ENCODE results near the gene NMT1.

NMT1 gene

GRCh38 chr17:45114117-45114932, 53.2 kb downstream of the NMT1 start:
- TF ChIP-seq ZNF26 (tag by site-specific recombination; IDR thresholded peaks at IDR 0.05) (no peak), ZNF202 (tag by site-specific recombination; IDR thresholded peaks at IDR 0.05; ENCODE audit: borderline replicate concordance) (no peak), ZNF670 (tag by site-specific recombination; IDR thresholded peaks at IDR 0.05; ENCODE audit: low read depth) (no peak), OVOL3 (tag by site-specific recombination; IDR thresholded peaks at IDR 0.05) (no peak), YY2 (tag by site-specific recombination; IDR thresholded peaks at IDR 0.05) (no peak), ZIC2 (tag by site-specific recombination; IDR thresholded peaks at IDR 0.05) (peak; percentile 19; the same call in 1 of the 2 replicates), ZNF423 (tag by site-specific recombination; IDR thresholded peaks at IDR 0.05) (no peak), SCRT2 (tag by site-specific recombination; IDR thresholded peaks at IDR 0.05) (peak; percentile 47; the same call in 1 of the 2 replicates)
- H3K4me1 ChIP-seq (ENCODE audit: control insufficient read depth, insufficient read depth, low read length): no peaks in the 10 kb centered on the region
- ChIA-PET CTCF (interaction anchor here (0.6 to 1.2 kb wide), 4 partner anchors 11 to 194 kb away, joined by 3 to 7 read pairs (median 4); no protein-coding TSS in a partner anchor), POLR2A (no interaction called here)
- H3K9me3 ChIP-seq (ENCODE audit: control insufficient read depth, insufficient read depth, low read depth, low read length): no peaks in the 10 kb centered on the region
- H3K36me3 ChIP-seq (ENCODE audit: control insufficient read depth in 2 of 2, insufficient read depth in 1 of 2, low read length in 2 of 2): peaks cover 0 to 54% of the 10 kb centered on the region in 2 experiments; a peak in 1 of 3 replicates
- no peak overlapping the region for H3K4me3 ChIP-seq (ENCODE audit: low read depth, low read length)
- no peak overlapping the region for H3K27ac ChIP-seq (ENCODE audit: extremely low read depth, low read depth, low read length)

- ChIA-PET CTCF (interaction anchor here (0.6 to 1.2 kb wide), 7 partner anchors 9 to 37 kb away, joined by 3 to 7 read pairs (median 4); partner anchors contain the start of gene ACBD4), POLR2A (interaction anchor here (0.6 kb wide), 1 partner anchor 25 kb away, joined by 3 read pairs; no protein-coding TSS in a partner anchor)
- TF ChIP-seq ZNF175 (tag by site-specific recombination; IDR thresholded peaks at IDR 0.05): no peak
- no peak for TF ChIP-seq ZNF623 (tag by site-specific recombination; IDR thresholded peaks at IDR 0.05)
- peak; percentile 54; the same call in 1 of the 2 replicates for TF ChIP-seq EGR2 (tag by site-specific recombination; IDR thresholded peaks at IDR 0.05; ENCODE audit: low read depth)
- no peak for TF ChIP-seq ELK4 (IDR thresholded peaks at IDR 0.05; ENCODE audit: borderline replicate concordance, low read depth, low read length)
- TF ChIP-seq ZNF146 (tag by site-specific recombination; IDR thresholded peaks at IDR 0.05): no peak
- no peak for TF ChIP-seq ZFP37 (tag by site-specific recombination; IDR thresholded peaks at IDR 0.05)
- no peak for TF ChIP-seq ZNF37A (tag by site-specific recombination; IDR thresholded peaks at IDR 0.05)
- TF ChIP-seq BCL11B (tag by site-specific recombination; IDR thresholded peaks at IDR 0.05; ENCODE audit: low read depth): no peak
- no peak for TF ChIP-seq ZNF214 (tag by site-specific recombination; IDR thresholded peaks at IDR 0.05; ENCODE audit: borderline replicate concordance)
- peak; percentile 34; the same call in 1 of the 2 replicates for TF ChIP-seq ZFHX2 (tag by site-specific recombination; conservative IDR thresholded peaks at IDR 0.05)
- no peak for TF ChIP-seq ZFP41 (tag by site-specific recombination; IDR thresholded peaks at IDR 0.05; ENCODE audit: borderline replicate concordance)
- peak; percentile 74 for TF ChIP-seq ZNF513 (tag by site-specific recombination; IDR thresholded peaks at IDR 0.05)
- TF ChIP-seq ZNF560 (tag by site-specific recombination; IDR thresholded peaks at IDR 0.05; ENCODE audit: borderline replicate concordance): no peak
- no peak for TF ChIP-seq ZNF701 (tag by site-specific recombination; IDR thresholded peaks at IDR 0.05)
- no peak for TF ChIP-seq ZSCAN16 (tag by site-specific recombination; IDR thresholded peaks at IDR 0.05)
- no peak for TF ChIP-seq ZNF280D (tag by site-specific recombination; IDR thresholded peaks at IDR 0.05)
- Histone ChIP-seq H3K4me1 (ENCODE audit: control insufficient read depth, insufficient read depth, low read length) (no peaks in the 10 kb centered on the region), H3K9me3 (ENCODE audit: control insufficient read depth, insufficient read depth, low read depth, low read length) (no peaks in the 10 kb centered on the region), H3K36me3 (ENCODE audit: control insufficient read depth in 2 of 2, insufficient read depth in 1 of 2, low read length in 2 of 2) (peaks cover 0 to 60% of the 10 kb centered on the region in 2 experiments; a peak in 1 of 3 replicates), H3K27ac (ENCODE audit: extremely low read depth, low read depth, low read length) (no peak overlapping the region), H3K4me3 (ENCODE audit: low read depth, low read length) (no peak overlapping the region)
Measured at GRCh38 chr17:45115015-45115625, 54.0 kb downstream of the NMT1 start.

All from HEK293 (cell line).